Tibial nerve (tissue), 4 donors: ENCODE measurements around the gene TAC1. TPM values are rescaled to one million over a fixed set of nuclear protein-coding genes. Genes with fewer than 3 reads are reported as not detected.

Experiments used
- DNase-seq, 2 donors: peaks; one replicate each; pipeline ENCODE4 v3.0.0-alpha.2; 2019; ENCODE audit warnings: low spot score in 2 of 2
- H3K27ac ChIP-seq, 4 donors: fragments of 200-600 bp; sonication (generic) in 3 of 4; one replicate each; pipeline ENCODE4 v1.5.1; 2017 to 2019; ENCODE audit warnings: mild to moderate bottlenecking in 1 of 4
- H3K27me3 ChIP-seq, 2 donors: fragments of 200-600 bp; sonication (generic) in 1 of 2; one replicate each; pipeline versions ENCODE4 v1.5.1 to v1.6.0; 2017 to 2019
- H3K36me3 ChIP-seq, 3 donors: fragments of 200-600 bp; sonication (generic); one replicate each; pipeline ENCODE4 v1.5.1; 2018 to 2019
- H3K4me1 ChIP-seq, 4 donors: fragments of 200-600 bp; sonication (generic) in 3 of 4; one replicate each; pipeline ENCODE4 v1.5.1; 2017 to 2019
- H3K4me3 ChIP-seq, 4 donors: fragments of 200-600 bp; sonication (generic) in 3 of 4; one replicate each; pipeline ENCODE4 v1.5.1; 2017 to 2019; ENCODE audit warnings: mild to moderate bottlenecking in 1 of 4, moderate library complexity in 1 of 4
- H3K9me3 ChIP-seq, 4 donors: fragments of 200-600 bp; sonication (generic) in 3 of 4; one replicate each; pipeline ENCODE4 v1.5.1; 2017 to 2019
- CTCF ChIP-seq, 5 experiments: fragments of 200-600 bp in 3 of 5; fragments of 450-650 bp in 2 of 5; sonication (generic) in 3 of 5; IDR thresholded peaks; one replicate each; pipeline ENCODE4 v1.5.1; 2016 to 2019; ENCODE audit warnings: antibody characterized with exemption in 5 of 5, mild to moderate bottlenecking in 3 of 5, moderate library complexity in 2 of 5
- EP300 ChIP-seq, 2 donors: sonication (generic); formaldehyde crosslinking; IDR thresholded peaks; one replicate each; pipeline ENCODE4 v1.6.1; 2017; ENCODE audit warnings: antibody characterized with exemption in 2 of 2, mild to moderate bottlenecking in 1 of 2
- POLR2A ChIP-seq, 2 donors: fragments of 450-650 bp; IDR thresholded peaks; one replicate each; pipeline ENCODE4 v1.6.1; 2017; ENCODE audit warnings: antibody characterized with exemption in 2 of 2, mild to moderate bottlenecking in 2 of 2, moderate library complexity in 2 of 2
- WGBS, 2 donors: methylation state at CpG; one replicate each; pipeline ENCODE4 v1.1.5; 2018; 5-methylcytosine and 5-hydroxymethylcytosine counted together
- total RNA-seq, 4 donors: library from RNA; depleted of rRNA; stranded (reverse); fragments of >200 nt; gene quantifications; one replicate each; pipeline ENCODE4 v1.1.0, GENCODE V29; 2016

The TAC1 gene
- total RNA-seq, 4 donors from 2014 or later: 23.6 to 121 (median 51.6) TPM

DNA sequence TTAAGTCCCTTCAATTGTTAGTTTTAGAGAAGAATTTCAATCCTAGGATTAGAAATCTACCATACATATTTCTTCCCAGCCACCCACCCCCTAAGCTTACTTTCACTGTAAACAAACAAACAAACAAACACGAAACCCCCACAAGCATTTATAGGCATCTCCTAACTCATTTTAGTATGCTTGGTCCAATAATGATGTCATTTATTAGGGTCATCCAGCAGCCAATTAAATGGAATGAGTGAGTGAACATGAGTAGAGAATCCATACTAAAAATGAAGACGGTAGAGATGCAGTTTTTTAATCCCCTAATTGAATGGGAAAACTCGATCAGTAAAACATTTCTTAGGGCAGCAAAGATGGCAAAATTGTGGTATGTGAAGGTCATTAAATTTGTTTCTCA lies 3.2 kb downstream of the TAC1 start:
- Histone ChIP-seq H3K9me3 (no peaks in the 10 kb centered on the region), H3K4me3 (no peak overlapping the region), H3K4me1 (peaks cover 0 to 29% (median 4%) of the 10 kb centered on the region in 4 donors), H3K27me3 (peaks cover 0 to 46% of the 10 kb centered on the region in 2 donors), H3K27ac (no peak overlapping the region), H3K36me3 (no peaks in the 10 kb centered on the region)
- WGBS, 2 donors: 74 to 77% methylated on average over 3 of the region's 3 CpGs
- DNase-seq: no peak
- TF ChIP-seq EP300 (IDR thresholded peaks at IDR 0.05) (no peak), CTCF (IDR thresholded peaks at IDR 0.05) (no peak), POLR2A (IDR thresholded peaks at IDR 0.05) (no peak)

GRCh38 chr7:97748482-97748881 lies 16.6 kb downstream of the TAC1 start:
- TF ChIP-seq EP300 (IDR thresholded peaks at IDR 0.05): no peak
- TF ChIP-seq POLR2A (IDR thresholded peaks at IDR 0.05): no peak
- TF ChIP-seq CTCF (IDR thresholded peaks at IDR 0.05): no peak
- no peak overlapping the region for H3K4me3 ChIP-seq
- H3K9me3 ChIP-seq: no peaks in the 10 kb centered on the region
- no peaks in the 10 kb centered on the region for H3K36me3 ChIP-seq
- no peaks in the 10 kb centered on the region for H3K27me3 ChIP-seq
- H3K27ac ChIP-seq: no peak overlapping the region
- no peak for DNase-seq
- H3K4me1 ChIP-seq: no peaks in the 10 kb centered on the region

DNA sequence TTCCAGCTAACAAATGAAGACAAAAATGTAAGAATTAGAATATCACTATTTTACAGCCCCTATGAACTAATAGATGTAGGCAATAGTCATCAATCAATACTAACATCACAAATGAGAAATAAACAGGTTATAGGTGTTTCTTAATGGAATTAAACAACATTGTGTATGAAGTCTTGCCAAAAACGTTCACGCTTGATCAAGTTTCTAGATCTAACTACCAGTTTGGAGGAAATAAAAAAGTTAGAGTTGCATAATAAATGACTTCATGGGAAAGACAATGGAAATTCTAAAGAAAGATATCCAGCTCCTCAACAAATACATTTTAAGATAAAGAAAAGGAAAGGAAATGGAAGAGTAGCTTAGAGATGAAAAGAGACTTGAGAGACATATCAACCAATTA lies 19.7 kb downstream of the TAC1 start:
- no peak overlapping the region for H3K27ac ChIP-seq
- no peaks in the 10 kb centered on the region for H3K9me3 ChIP-seq
- 75 to 76% methylated on average over 2 of the region's 2 CpGs for WGBS, 2 donors
- H3K27me3 ChIP-seq: no peaks in the 10 kb centered on the region
- no peaks in the 10 kb centered on the region for H3K36me3 ChIP-seq
- H3K4me3 ChIP-seq: no peak overlapping the region
- no peaks in the 10 kb centered on the region for H3K4me1 ChIP-seq
- no peak for DNase-seq
- no peak for TF ChIP-seq CTCF (IDR thresholded peaks at IDR 0.05)
- TF ChIP-seq POLR2A (IDR thresholded peaks at IDR 0.05): no peak
- TF ChIP-seq EP300 (IDR thresholded peaks at IDR 0.05): no peak

DNA sequence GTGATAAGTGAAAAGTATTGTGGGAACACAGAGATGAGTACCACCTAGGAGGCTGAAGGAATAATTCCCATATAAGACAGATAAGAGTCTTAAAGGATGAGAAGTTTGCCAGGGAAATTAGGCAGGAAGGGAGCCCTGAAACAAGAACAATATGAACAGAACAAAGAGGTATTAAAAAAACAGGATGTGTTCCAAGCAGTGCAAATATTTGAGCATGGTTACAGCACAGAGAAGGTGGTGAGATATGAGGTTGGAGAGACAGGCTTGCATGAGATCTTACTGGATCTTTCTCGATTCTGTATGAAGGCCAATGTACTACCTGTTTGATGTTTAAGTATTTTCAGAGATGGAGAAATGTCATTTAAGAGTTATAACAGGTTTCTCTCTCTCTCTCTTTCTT lies 20.3 kb downstream of the TAC1 start:
- Histone ChIP-seq H3K27me3 (no peaks in the 10 kb centered on the region), H3K36me3 (no peaks in the 10 kb centered on the region), H3K4me3 (no peak overlapping the region), H3K27ac (no peak overlapping the region), H3K9me3 (no peaks in the 10 kb centered on the region), H3K4me1 (no peaks in the 10 kb centered on the region)
- 71 to 72% methylated on average over 1 of the region's 1 CpG for WGBS, 2 donors
- TF ChIP-seq EP300 (IDR thresholded peaks at IDR 0.05): no peak
- no peak for TF ChIP-seq CTCF (IDR thresholded peaks at IDR 0.05)
- no peak for TF ChIP-seq POLR2A (IDR thresholded peaks at IDR 0.05)
- no peak for DNase-seq

DNA sequence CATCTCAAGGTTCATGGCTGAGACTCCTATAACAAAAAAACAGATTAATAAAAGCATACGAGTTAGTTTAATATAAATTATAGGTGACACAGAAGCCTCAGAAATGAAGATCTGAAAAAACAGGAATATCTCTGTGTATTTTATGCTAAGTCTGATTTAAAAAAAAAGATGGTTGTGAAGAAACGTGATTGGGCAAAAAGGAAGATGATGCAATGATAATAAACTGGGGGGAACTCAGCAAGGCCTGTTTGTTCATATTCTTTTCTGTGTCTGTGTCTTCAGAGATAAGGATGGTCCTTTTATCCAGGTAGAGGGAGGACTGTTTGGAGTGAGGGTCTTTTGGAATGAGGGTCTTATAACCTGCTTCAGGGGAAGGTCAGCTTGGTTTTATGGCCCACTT lies 25.9 kb downstream of the TAC1 start:
- TF ChIP-seq EP300 (IDR thresholded peaks at IDR 0.05) (no peak), CTCF (IDR thresholded peaks at IDR 0.05) (no peak), POLR2A (IDR thresholded peaks at IDR 0.05) (no peak)
- H3K27ac ChIP-seq: no peak overlapping the region
- no peak for DNase-seq
- no peaks in the 10 kb centered on the region for H3K9me3 ChIP-seq
- no peaks in the 10 kb centered on the region for H3K36me3 ChIP-seq
- no peak overlapping the region for H3K4me3 ChIP-seq
- WGBS, 2 donors: 77 to 81% methylated on average over 2 of the region's 2 CpGs
- H3K27me3 ChIP-seq: no peaks in the 10 kb centered on the region
- no peaks in the 10 kb centered on the region for H3K4me1 ChIP-seq
